ENCODE measurements around the gene NFE2L2. TPM values are rescaled to one million over a fixed set of nuclear protein-coding genes. Genes with fewer than 3 reads are reported as not detected.

The NFE2L2 gene
- total and polyA plus RNA-seq, 9 of the 15 experiments (the other 6 are each of a cell fraction or from before 2014, with no cell fraction given), result 29.3 to 120 (median 59.3) TPM

GRCh38 chr2:177268187-177268871 lies 3.8 kb upstream of the NFE2L2 start:
- POLR2A ChIA-PET, result interaction anchor here (1.0 to 12.9 kb wide), 3 partner anchors 8 to 16 kb away, joined by 4 to 199 read pairs (median 199); no protein-coding TSS in a partner anchor
- CTCF ChIA-PET (ENCODE audit: low intra/inter-chr PET ratio), result no interaction called here

More at GRCh38 chr2:177268187-177268871, 3.8 kb upstream of the NFE2L2 start:
- Histone ChIP-seq H3K27me3 (ENCODE audit: control insufficient read depth in 2 of 2, insufficient read depth in 2 of 2, low read length in 2 of 2) (no peaks in the 10 kb centered on the region), H3K36me3 (ENCODE audit: control insufficient read depth, insufficient read depth, low read length) (no peaks in the 10 kb centered on the region), H4K20me1 (replicated peaks; ENCODE audit: control insufficient read depth, insufficient read depth, low read length) (no peaks in the 10 kb centered on the region), H3K4me3 (no peak overlapping the region), H3K27ac (ENCODE audit: extremely low read depth, low read depth, low read length) (no peak overlapping the region), H3K9ac (ENCODE audit: insufficient read depth in 1 of 2, low read depth in 2 of 2, low read length in 2 of 2) (no peak overlapping the region), H3K4me2 (ENCODE audit: insufficient read depth, low read length) (no peak overlapping the region), H3K4me1 (replicated peaks in 1 of 2; ENCODE audit: control insufficient read depth in 2 of 2, insufficient read depth in 2 of 2, low read length in 2 of 2) (peaks cover 12 to 31% of the 10 kb centered on the region in 2 experiments), H3K9me1 (ENCODE audit: control insufficient read depth, insufficient read depth, low read length) (no peaks in the 10 kb centered on the region), H3K9me3 (replicated peaks; ENCODE audit: control insufficient read depth, insufficient read depth, low read depth, low read length) (no peaks in the 10 kb centered on the region), H3K79me2 (ENCODE audit: control insufficient read depth, insufficient read depth, low read length) (peaks cover 11% of the 10 kb centered on the region), H2AFZ (ENCODE audit: low read depth, low read length) (no peak overlapping the region)
- 39% methylated on average over 8 of the region's 8 CpGs for WGBS (ENCODE audit: insufficient coverage, low coverage, missing lambda C conversion rate)
- BruUV-seq (replicated peaks), result no TSS peak
- no peak for TF ChIP-seq RREB1 (CRISPR knock-in tag; IDR thresholded peaks at IDR 0.05)
- 0 out of 2 replicates have a peak, but pooled peaks have one; percentile 17 for TF ChIP-seq ATF7 (IDR thresholded peaks at IDR 0.05)
- no peak for TF ChIP-seq SMAD3 (CRISPR knock-in tag; conservative IDR thresholded peaks at IDR 0.05)
- TF ChIP-seq ATF3 (IDR thresholded peaks at IDR 0.05), result peak; percentile 20; the same call in 1 of the 2 replicates
- TF ChIP-seq ATF3 (CRISPR knock-in tag; conservative IDR thresholded peaks at IDR 0.05), result no peak
- FAIRE-seq (no peak), DNase-seq (ENCODE audit: extremely low read depth in 1 of 4, low spot score in 3 of 4) (no peak), ATAC-seq (no peak)
- in situ Hi-C loops (cut with MboI) (no loop called here), intact Hi-C loops (cut with micrococcal nuclease) (loop anchor here (5.0 to 10.0 kb wide), 3 partner anchors 124 to 346 kb away; partner anchors contain the start of gene AGPS)

Data from K562 (cell line).